Posterior cingulate gyrus (tissue), 11 donors: ENCODE data around the gene CARD6.
"Not testable (repeated sequence)": the region's sequence is repeated elsewhere in the genome, so short reads cannot be mapped to it uniquely, and the experiment has no call there.

ENCODE experiments used
- DNase-seq, 10 donors: peaks; one replicate each; pipeline versions ENCODE4 v3.0.0 to v3.0.0-alpha.2; 2020 to 2021; ENCODE audit warnings: mixed read lengths in 3 of 10
- intact Hi-C: fragments of 100-400 bp; cut with DNase I; formaldehyde crosslinking; loops from one replicate; pipeline ENCODE4 v1.15.1; 2023

CARD6 gene

DNA sequence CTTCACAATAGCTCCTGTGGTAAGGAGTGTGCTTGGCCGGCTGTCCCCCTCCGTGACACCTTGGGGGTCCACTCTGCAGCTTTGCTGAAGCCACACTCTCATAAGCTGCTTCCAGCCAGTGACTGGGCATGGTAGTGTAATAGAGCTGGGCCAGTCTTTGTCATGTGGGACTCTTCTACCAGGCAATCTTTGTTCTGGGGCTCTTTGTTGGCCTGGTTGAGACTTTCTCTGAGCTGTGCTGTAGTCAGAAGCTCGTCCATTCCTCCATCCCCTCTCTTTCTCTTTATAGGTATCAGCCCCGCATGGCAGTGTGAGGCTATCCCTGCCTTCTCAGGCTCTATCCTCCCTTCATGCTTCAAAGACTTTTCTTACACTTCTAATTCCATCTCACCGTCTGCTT lies 25.7 kb downstream of the CARD6 start:
- intact Hi-C loops, result no loop called here
- no peak for DNase-seq

DNA sequence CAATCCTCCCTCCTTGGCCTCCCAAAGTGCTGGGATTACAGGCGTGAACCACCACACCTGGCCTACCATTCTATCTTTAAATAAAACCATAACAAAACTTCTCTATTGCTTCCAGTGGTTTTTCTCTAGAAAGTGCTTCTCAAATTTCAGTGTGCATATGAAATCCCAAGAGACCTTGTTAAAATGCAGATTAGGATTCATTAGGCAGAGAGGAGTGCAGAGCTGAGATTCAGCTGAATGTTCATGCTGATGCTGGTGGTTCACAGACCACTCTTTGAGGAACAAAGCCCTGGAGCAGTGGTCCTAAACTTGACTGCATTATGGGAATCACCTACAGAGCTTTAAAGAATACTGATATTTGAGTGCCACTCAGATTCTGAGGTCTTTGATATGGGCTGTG lies 28.2 kb downstream of the CARD6 start:
- intact Hi-C loops, result no loop called here
- DNase-seq, result no peak

DNA sequence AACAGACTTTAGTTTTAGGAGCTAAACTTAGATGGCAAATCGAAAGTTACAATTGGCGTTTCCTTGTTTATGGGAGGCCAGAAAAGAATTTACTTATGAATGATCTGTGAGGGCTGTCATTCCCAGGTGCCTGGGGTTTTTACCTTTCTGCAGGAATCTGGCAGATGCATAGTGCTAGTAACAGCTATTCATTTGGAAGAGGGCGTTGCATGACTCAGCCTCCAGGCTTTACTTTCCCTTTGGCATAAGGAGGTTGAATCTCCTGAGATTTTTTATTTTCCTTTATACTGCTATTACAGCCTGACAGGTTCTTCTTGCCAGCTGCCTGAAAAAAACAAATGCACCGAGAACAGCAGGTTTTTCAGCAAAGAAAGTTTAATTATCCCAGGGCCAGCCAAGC lies 30.0 kb downstream of the CARD6 start:
- no peak for DNase-seq
- intact Hi-C loops, result no loop called here

DNA sequence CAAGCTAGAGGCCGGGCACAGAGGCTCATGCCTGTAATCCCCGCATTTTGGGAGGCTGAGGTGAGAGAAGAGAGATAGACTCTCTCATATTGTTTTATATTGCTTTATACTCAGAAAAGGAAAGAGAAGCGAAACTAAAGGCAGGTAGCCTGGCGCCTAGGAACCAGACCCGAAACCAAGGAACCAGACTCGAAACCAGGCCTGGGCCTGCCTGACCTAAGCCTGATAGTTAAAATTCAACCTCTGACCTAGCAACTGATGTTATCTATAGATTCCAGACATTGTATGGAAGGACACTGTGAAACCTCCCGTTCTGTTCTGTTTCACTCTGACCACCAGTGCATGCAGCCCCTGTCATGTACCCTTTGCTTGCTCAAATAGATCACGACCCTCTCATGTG lies 31.1 kb downstream of the CARD6 start:
- DNase-seq, intact Hi-C loops: not testable (repeated sequence)

DNA sequence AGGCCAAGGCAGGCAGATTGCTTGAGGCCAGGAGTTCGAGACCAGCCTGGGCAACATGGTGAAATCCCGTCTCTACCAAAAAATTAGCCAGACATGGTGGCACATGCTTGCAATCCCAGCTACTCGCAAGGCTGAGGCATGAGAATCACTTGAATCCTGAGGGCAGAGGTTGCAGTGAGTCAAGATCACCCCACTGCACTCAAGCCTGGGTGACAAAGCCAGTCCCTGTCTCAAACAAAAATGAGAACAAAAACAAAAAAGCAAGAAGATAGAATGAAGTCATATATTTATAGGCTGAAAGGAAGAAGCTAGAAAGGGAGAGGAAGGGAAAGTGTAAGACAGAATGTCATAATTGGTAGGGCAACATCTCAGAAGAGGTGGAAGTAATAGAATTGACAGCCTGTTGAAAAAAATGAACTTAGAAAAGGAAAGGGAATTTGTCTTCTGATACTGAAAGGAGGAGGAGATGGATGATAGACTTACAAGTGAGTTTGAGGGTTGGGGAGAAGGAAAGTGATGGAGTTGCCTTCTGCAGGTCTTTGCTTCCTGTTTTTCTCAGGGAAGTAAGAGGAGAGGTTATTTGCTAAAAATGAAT lies 32.2 kb downstream of the CARD6 start:
- DNase-seq, result no peak
- intact Hi-C loops, result no loop called here

DNA sequence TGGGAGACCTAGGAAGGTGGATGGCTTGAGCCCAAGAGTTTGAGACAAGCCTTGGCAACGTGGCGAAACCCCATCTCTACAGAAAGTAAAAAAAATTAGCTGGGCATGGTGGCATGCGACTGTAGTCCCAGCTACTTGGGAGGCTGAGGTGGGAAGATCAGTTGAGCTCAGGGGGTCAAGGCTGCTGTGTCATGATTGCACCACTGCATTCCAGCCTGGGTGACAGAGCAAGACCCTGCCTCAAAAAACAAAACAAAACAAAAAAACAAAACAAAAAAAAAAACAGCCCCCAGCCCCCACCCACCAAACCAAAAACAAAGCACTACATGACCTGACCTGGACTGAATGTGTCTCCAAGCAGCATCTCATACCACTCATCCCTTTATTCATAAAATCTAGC lies 34.8 kb downstream of the CARD6 start:
- intact Hi-C loops, result loop anchor here (5.0 kb wide), 1 partner anchor 119 kb away; the partner anchor contains the start of gene TTC33
- DNase-seq, result no peak

DNA sequence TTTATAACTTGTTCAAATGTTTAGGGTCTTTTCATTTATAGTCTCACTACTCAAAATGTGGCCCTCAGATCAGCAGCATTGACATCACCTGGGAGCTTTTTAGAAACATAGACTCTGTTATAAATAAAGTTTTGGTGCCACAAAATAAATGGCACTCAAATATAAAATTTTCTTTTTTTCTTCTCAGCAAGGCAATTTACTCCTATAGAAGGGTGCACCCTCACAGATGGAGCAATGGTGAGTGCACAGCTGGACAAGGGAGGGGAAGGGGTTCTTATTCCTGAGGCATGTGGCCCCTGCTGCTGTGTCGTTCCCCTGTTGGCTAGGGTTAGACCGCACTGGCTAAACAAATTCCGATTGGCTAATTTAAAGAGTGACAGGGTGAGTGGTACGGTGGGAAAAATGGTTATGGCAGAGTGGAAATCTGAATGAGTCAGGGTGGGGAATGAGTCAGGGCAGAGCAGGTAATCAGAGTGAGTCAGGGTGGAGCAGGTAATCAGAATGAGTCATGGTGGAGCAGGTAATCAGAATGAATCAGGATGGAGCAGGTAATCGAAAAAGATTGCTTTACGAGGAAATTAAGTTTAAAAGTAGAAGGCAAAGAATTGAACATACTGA lies 36.3 kb downstream of the CARD6 start:
- intact Hi-C loops, result loop anchor here (5.0 kb wide), 1 partner anchor 120 kb away; the partner anchor contains the start of gene TTC33
- no peak for DNase-seq

DNA sequence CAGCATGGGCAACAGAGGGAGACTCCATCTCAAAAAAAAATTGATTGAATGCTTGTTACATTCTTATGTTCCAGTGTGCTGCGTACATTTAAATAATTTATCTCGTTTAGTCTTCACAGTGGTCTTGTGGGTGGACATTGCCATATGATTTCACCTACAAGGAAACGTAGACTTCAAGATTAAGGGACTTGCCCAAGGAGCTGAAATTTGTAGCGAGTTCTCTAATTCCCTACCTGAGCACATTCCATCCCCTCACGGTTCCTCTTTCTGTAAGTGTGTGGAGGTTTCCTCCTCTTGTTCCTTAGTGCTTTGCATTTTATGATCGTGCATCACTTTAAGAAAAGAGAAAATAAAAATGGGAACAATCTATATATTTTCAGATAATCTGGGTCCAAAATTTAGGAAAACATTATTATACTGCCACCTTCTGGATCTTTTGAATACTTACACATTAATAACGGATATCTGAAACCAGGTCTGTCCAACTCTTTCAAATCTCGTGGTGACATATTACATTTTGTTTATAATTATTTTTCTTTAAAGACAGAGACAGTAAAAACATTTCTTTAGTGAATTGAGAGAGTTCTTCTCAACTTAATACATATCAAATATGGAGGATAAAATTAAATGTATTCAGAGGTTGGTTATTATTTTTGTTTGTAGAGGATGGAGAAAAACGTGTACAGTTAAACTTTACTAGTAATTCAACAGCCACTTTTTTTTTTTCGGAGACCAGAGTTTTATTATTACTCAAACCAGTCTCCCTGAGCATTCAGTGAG lies 38.2 kb downstream of the CARD6 start:
- DNase-seq, result no peak

DNA sequence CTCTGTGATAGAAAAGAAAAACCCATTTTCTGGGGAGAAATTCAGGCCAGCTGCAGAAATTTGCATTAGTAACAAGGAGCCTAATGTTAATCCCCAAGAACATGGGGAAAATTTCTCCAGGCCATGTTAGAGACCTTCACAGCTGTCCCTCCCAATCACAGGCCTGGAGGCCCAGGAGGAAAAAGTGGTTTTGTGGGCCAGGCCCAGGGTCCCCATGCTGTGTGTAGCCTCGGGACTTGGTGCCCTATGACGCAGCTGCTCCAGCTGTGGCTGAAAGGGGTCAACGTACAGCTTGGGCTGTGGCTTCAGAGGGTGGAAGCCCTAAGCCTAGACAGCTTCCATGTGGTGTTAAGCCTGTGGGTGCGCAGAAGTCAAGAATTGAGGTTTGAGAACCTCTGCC lies 41.1 kb downstream of the CARD6 start:
- intact Hi-C loops, result no loop called here
- DNase-seq, result no peak

More for the DNA sequence above, 38.2 kb downstream of the CARD6 start:
- intact Hi-C loops, result loop anchor here (5.0 kb wide), 1 partner anchor 122 kb away; the partner anchor contains the start of gene TTC33

DNA sequence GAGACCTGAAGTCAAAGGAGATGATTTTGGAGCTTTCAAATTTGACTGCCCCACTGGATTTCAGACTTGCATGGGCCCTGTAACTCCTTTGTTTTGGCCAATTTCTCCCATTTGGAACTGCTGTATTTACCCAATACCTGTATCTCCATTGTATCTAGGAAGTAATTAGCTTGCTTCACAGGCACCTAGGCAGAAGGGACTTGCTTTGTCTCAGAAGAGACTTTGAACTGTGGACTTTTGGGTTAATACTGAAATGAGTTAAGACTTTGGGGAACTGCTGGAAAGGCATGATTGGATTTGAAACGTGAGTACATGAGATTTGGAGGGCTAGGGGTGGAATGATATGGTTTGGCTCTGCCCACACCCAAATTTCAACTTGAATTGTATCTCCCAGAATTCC lies 41.9 kb downstream of the CARD6 start:
- DNase-seq, intact Hi-C loops: not testable (repeated sequence)

DNA sequence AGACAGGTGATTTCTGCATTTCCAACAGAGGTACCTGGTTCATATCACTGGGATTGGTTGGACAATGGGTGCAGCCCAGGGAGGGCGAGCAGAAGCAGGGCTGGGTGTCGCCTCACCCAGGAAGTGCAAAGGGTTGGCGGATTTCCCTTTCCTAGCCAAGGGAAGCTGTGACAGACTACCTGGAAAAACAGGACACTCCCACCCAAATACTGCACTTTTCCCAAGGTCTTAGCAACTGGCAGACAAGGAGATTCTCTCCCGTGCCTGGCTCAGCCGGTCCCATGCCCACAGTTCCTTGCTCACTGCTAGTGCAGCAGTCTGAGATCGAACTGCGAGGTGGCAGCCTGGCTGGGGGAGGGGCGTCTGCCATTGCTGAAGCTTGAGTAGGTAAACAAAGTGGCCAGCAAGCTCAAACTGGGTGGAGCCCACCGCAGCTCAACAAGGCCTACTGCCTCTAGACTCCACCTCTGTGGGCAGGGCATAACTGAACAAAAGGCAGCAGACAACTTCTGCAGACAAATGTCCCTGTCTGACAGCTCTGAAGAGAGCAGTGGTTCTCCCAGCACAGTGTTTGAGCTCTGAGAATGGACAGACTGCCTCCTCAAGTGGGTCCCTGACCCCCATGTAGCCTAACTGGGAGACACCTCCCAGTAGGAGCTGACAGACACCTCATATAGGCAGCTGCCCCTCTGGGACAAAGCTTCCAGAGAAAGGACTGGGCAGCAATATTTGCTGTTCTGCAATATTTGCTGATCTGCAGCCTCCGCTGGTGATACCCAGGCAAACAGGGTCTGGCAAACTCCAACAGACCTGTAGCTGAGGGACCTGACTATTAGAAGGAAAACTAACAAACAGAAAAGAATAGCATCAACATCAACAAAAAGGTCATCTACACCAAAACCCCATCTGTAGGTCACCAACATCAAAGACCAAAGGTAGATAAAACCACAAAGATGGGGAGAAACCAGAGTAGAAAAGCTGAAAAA lies 54.6 kb downstream of the CARD6 start:
- intact Hi-C loops, DNase-seq: not testable (repeated sequence)

DNA sequence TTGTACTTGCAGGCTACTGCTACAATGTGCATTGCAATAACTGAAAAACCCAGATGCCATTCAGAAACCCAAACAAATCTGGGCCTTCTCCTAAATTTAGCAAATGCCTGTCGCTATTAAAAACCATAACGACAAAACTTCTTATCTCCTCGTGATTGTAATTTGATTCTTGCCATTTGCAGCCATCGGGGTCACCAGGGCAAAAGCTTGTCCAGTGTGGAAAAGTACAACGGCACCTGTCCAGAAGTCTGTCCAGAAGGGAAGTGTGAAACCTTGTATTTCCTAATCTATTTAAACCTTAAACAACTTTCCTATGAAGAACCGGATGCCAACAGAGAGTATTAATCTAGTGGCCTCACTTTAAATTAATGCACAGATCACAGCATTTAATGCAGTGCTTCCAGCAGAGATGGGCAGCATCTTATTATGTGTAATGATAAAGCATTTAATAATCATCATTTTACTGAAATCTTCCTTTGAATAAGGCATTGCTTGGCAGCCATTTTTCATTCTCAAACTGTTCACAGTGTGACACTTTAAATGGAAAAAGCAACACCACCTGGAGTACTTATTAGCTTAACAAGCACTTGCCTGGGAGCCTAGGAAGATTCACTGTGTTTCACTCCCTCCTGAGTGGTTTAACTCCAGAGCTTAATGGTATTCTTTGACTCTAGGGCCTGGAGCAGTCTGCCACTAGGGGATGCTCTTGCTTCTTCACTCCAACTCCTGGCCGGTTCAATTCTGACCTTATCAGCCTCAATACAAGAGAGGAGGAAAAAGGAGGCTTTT lies 63.2 kb downstream of the CARD6 start:
- intact Hi-C loops, result no loop called here
- DNase-seq, result peak in 5 of 10 donors; percentile 18 to 81 (median 30)

DNA sequence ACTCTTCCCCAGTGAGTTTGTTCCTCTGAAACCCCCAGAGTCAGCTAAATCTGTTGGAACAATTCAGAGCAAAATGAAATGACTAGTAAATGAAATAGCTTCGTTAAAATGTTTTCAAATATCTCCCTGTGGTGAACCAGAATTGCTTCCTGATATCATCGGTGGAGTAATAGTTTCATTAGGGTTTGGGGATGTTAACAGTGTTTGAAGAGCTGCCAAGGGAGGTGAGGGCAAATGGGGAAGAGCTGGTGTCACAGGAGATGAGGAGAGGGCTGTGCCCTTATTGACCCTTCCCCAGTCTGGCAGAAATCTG lies 63.8 kb downstream of the CARD6 start:
- intact Hi-C loops, result no loop called here
- DNase-seq, result no peak

DNA sequence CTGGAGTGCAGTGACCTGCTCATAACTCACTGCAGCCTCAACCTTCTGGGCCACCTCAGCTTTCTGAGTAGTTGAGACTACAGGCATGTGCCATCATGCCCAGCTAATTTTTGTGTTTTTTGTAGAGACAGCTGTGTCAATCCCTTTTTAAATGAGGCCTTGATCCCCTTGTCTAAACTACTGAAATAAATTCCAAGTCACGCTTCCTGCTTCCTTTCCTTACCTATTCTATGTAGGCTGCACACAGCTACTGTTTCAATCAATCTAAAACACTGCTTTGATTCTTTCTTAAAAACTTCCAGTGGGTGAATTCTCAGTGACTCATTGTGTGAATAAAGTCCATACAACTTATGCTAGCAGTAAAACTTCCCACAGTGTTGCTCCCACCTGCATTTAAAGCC lies 65.2 kb downstream of the CARD6 start:
- no peak for DNase-seq
- intact Hi-C loops, result no loop called here

DNA sequence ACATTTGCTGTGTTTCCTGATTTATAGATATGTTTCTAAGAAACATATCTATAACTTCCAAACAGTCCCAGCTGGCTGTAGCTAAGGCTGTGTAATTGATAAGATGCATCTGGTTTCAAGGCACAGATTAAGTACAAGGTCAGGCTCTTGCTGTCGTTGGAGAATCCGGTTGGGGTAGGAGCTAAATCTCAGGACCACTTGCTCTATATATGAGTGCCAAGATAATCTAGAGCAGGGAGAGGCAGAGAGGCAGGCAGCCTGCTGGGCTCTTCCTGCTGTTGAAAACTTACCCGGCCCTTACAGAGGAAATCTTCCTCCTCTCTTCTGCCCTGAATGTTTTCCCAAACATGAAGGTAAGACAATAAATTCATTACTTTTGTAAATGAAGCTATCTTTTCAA lies 68.1 kb downstream of the CARD6 start, which contains the start of gene C7:
TSS of gene C7 (plus strand) at position 234 of the 400 bp plus-strand sequence. CDS start at position 348, 114 bp downstream.
- intact Hi-C loops, result no loop called here
- no peak for DNase-seq

DNA sequence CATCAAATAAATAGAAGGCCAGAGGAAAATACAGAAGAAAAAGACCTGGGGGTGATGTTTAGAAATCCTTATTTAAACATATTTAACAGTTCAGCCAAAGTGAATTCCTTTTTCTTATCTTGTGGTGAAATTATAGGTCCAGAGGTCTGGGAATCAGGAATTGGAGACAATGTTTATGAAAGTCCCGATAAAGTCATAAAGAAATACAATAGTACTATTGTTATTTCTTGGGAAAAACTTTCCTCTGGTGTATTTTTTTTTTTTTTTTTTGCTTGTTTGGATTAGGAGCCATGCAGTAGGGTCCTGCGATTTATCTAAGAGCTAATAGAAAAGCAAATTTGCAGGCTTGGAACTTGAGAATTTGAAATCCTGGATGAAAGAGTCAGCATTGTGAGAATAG lies 68.6 kb downstream of the CARD6 start:
- no peak for DNase-seq
- intact Hi-C loops, result no loop called here
